GM19099 (cell line): ENCODE measurements around the gene RPS6KA5.

Experiments
- POLR2A ChIP-seq: IDR thresholded peaks from 3 replicates; pipeline ENCODE4 v1.6.1; 2011; ENCODE audit warnings: low read depth; ENCODE audit not compliant: insufficient read length; ENCODE audit errors: extremely low read depth

The RPS6KA5 gene

DNA sequence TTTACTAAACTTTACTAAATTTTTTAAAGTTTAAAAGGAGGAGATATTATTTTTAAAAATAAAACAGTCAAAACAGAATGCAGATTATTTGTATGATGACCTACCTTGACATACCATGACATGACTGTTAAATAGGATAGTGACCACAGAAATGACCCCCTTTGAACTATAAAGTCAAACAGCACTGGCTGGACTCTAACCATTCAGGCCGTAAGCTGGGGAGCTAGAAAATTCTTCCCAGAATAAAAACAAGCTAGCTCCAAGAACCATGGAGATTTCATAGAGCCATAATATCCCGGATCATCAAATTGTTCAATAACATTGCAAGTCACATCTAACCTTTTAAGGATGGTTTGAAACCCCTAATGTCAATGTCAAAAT lies 50.3 kb downstream of the RPS6KA5 start:
- TF ChIP-seq POLR2A: no peak

GRCh38 chr14:91009501-91010152 lies 50.8 kb downstream of the RPS6KA5 start:
- TF ChIP-seq POLR2A: no peak

DNA sequence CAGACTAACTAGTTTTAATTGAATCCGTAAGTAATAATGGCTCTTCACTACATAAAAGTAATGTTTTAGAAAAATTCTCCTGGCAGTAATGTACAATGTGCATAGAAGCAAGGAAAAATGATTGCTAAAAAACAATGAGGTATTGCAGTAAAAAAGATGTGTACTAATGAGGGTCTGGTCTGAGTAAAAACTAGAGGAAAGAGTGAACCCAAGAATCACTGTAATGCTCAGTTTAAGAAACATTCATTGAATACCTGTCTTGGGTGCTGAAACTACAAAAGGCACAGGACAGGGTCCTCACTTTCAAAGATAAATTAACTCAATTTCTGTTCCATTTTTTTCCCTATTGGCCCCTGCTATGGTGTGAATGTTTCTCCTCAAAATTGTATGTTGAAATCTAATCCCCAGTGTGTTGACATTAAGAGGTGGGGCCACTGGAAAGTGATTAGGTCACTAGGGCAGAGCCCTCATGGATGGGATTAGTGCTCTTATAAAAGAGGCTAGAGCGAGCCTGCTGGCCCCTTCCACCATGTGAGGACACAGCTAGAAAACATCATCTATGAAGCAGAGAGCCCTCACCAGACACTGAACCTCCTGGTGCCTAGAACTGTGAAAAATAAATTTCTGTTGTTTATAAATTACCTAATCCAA lies 51.6 kb downstream of the RPS6KA5 start:
- TF ChIP-seq POLR2A: no peak

GRCh38 chr14:91005716-91006115 lies 54.7 kb downstream of the RPS6KA5 start:
- no peak for TF ChIP-seq POLR2A

- no peak for TF ChIP-seq POLR2A
Measured at GRCh38 chr14:91004987-91005386, 55.5 kb downstream of the RPS6KA5 start.

- no peak for TF ChIP-seq POLR2A
Measured at GRCh38 chr14:90999299-90999698, 61.1 kb downstream of the RPS6KA5 start.

GRCh38 chr14:90996967-90997366 lies 63.5 kb downstream of the RPS6KA5 start:
- TF ChIP-seq POLR2A: no peak

GRCh38 chr14:90995785-90996184 lies 64.7 kb downstream of the RPS6KA5 start:
- TF ChIP-seq POLR2A: no peak

DNA sequence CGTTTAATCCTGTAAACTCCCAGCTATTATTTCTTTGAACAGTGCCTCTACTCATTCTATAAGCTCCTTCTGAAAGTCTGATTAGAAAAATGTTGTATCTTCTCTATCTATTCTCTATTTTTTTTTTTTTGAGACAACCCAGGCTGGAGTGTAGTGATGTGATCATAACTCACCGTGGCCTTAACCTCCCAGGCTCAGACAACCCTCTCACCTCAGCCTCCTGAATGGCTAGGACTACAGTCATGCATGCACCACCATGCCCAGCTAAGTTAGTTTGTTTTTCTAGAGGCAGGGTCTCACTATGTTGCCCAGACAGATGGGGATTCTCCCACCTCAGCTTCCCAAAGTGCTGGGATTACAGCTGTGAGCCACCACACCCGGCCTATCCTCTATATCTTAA lies 66.6 kb downstream of the RPS6KA5 start:
- TF ChIP-seq POLR2A: no peak

- TF ChIP-seq POLR2A: no peak
Measured at GRCh38 chr14:90991690-90992443, 68.6 kb downstream of the RPS6KA5 start.

DNA sequence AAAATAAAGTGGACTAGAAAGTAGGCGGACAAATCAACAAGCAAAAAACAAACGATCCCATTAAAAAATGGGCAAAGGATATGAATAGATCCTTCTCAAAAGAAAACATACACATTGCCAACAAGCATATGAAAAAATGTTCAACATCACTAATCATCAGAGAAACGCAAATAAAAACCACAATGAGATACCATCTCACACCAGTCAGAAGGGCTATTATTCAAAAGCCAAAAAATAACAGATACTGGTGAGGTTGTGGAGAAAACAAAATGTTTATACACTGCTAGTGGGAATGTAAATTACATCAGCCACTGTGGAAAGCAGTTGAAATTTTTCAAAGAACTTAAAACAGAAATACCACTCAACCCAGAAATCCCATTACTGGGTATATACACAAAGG lies 70.3 kb downstream of the RPS6KA5 start:
- TF ChIP-seq POLR2A: no peak

GRCh38 chr14:90987140-90987539 lies 73.3 kb downstream of the RPS6KA5 start:
- no peak for TF ChIP-seq POLR2A

GRCh38 chr14:90986510-90986909 lies 73.9 kb downstream of the RPS6KA5 start:
- no peak for TF ChIP-seq POLR2A

GRCh38 chr14:90985601-90986242 lies 74.7 kb downstream of the RPS6KA5 start:
- TF ChIP-seq POLR2A: no peak

- TF ChIP-seq POLR2A: no peak
Measured at GRCh38 chr14:90983560-90983959, 76.9 kb downstream of the RPS6KA5 start.
